GM23338 (cell line): Measurements from ENCODE around the gene LATS1. TPM values are rescaled to one million over a fixed set of nuclear protein-coding genes. Genes with fewer than 3 reads are reported as not detected.

ENCODE experiments used
- ATAC-seq: fragments of 200-7000 bp; cut with Tn5 transposase; 3 replicates; pipeline ENCODE4 v1.9.1; 2020
- DNase-seq: peaks from one replicate; pipeline ENCODE4 v3.0.0-alpha.2; 2015; ENCODE audit warnings: low spot score
- H2AFZ ChIP-seq: fragments of 200-600 bp; sonication (generic); 2 replicates; pipeline ENCODE4 v1.8.0; 2016; ENCODE audit warnings: antibody characterized with exemption, mild to moderate bottlenecking, moderate library complexity
- H3F3A ChIP-seq: fragments of 200-600 bp; sonication (generic); replicated peaks from 2 replicates; pipeline ENCODE4 v1.8.0; 2017; ENCODE audit warnings: antibody characterized with exemption, mixed run types, low read depth
- H3K27ac ChIP-seq: fragments of 200-600 bp; sonication (generic); 2 replicates; pipeline ENCODE4 v1.6.1; 2016; ENCODE audit warnings: low read depth
- H3K27me3 ChIP-seq: fragments of 200-600 bp; sonication (generic); 2 replicates; pipeline ENCODE4 v1.8.0; 2016; ENCODE audit warnings: mild to moderate bottlenecking, mixed run types, moderate library complexity; ENCODE audit not compliant: insufficient read depth
- H3K36me3 ChIP-seq: fragments of 200-600 bp; sonication (generic); 2 replicates; pipeline ENCODE4 v1.8.0; 2016; ENCODE audit warnings: mild to moderate bottlenecking; ENCODE audit not compliant: insufficient read depth
- H3K4me1 ChIP-seq: fragments of 200-600 bp; sonication (generic); 2 replicates; pipeline ENCODE4 v1.8.0; 2016; ENCODE audit warnings: mild to moderate bottlenecking, moderate library complexity; ENCODE audit not compliant: insufficient read depth
- H3K4me2 ChIP-seq: fragments of 200-600 bp; sonication (generic); 2 replicates; pipeline ENCODE4 v1.7.1; 2017; ENCODE audit warnings: mixed run types
- H3K4me3 ChIP-seq: fragments of 200-600 bp; sonication (generic); 2 replicates; pipeline ENCODE4 v1.6.1; 2016; ENCODE audit warnings: mixed run types
- H3K79me2 ChIP-seq: fragments of 200-600 bp; sonication (generic); replicated peaks from 2 replicates; pipeline ENCODE4 v1.8.0; 2017; ENCODE audit warnings: mild to moderate bottlenecking; ENCODE audit not compliant: insufficient read depth
- H3K9me2 ChIP-seq: fragments of 200-600 bp; sonication (generic); 2 replicates; pipeline ENCODE4 v1.8.0; 2017; ENCODE audit not compliant: insufficient read depth
- H4K20me1 ChIP-seq: fragments of 200-600 bp; sonication (generic); replicated peaks from 2 replicates; pipeline ENCODE4 v1.8.0; 2017; ENCODE audit warnings: mild to moderate bottlenecking; ENCODE audit not compliant: insufficient read depth
- H3K27ac Mint-ChIP-seq: 2 replicates; pipeline ENCODE4 v1.8.0; 2020; ENCODE audit warnings: inconsistent platforms, mild to moderate bottlenecking, moderate library complexity, mixed read lengths
- H3K27me3 Mint-ChIP-seq: 3 replicates; pipeline ENCODE4 v1.8.0; 2022; ENCODE audit warnings: low read depth, mild to moderate bottlenecking, moderate library complexity, mixed read lengths, inconsistent platforms; ENCODE audit not compliant: insufficient read depth, poor library complexity
- H3K36me3 Mint-ChIP-seq: 3 replicates; pipeline ENCODE4 v1.8.0; 2021; ENCODE audit warnings: low read depth, mild to moderate bottlenecking, inconsistent platforms, moderate library complexity, mixed read lengths
- H3K4me1 Mint-ChIP-seq: 3 replicates; pipeline ENCODE4 v1.8.0; 2020; ENCODE audit warnings: mild to moderate bottlenecking, inconsistent platforms, mixed read lengths
- H3K4me3 Mint-ChIP-seq: 3 replicates; pipeline ENCODE4 v1.8.0; 2021; ENCODE audit warnings: moderate library complexity, mild to moderate bottlenecking, inconsistent platforms, mixed read lengths
- H3K9me3 Mint-ChIP-seq: 3 replicates; pipeline ENCODE4 v1.8.0; 2020; ENCODE audit warnings: moderate library complexity, mild to moderate bottlenecking, inconsistent platforms, mixed read lengths
- CREB1 ChIP-seq: fragments of 250-450 bp; sonication (Bioruptor Pico); IDR thresholded peaks from 2 replicates; pipeline ENCODE4 v1.5.0; 2020; ENCODE audit warnings: low read depth, mild to moderate bottlenecking, moderate library complexity
- CTCF ChIP-seq, 2 experiments: fragments of 200-600 bp in 1 of 2; sonication (generic) in 1 of 2; conservative IDR thresholded peaks; 2 replicates each; pipeline versions ENCODE4 v1.5.1 to v1.6.1; 2016 to 2017; ENCODE audit warnings: antibody characterized with exemption in 2 of 2, low read depth in 2 of 2, mild to moderate bottlenecking in 2 of 2, moderate library complexity in 1 of 2
- ETS1 ChIP-seq: IDR thresholded peaks from 2 replicates; pipeline ENCODE4 v1.6.1; 2016; ENCODE audit warnings: antibody characterized with exemption
- STAT1 ChIP-seq: IDR thresholded peaks from one replicate; pipeline ENCODE4 v1.6.1; 2016; ENCODE audit warnings: antibody characterized with exemption; ENCODE audit not compliant: unreplicated experiment
- ZNF331 ChIP-seq: fragments of 250-450 bp; sonication (Bioruptor Pico); IDR thresholded peaks from 2 replicates; pipeline ENCODE4 v1.5.0; 2020; ENCODE audit warnings: low read depth, mild to moderate bottlenecking, moderate library complexity
- ZNF462 ChIP-seq: fragments of 250-450 bp; sonication (Bioruptor Pico); IDR thresholded peaks from 2 replicates; pipeline ENCODE4 v1.5.0; 2020; ENCODE audit warnings: mild to moderate bottlenecking, moderate library complexity
- polyA plus RNA-seq: library from polyadenylated mRNA; unstranded; fragments of >200 nt; fragmentation: Nextera tagmentation; extraction: Ambion mirVana; gene quantifications from 2 replicates; pipeline ENCODE4 v1.2.1, GENCODE V29; 2016
- total RNA-seq: library from RNA; depleted of rRNA; stranded (reverse); fragments of >200 nt; shearing (Covaris generic); gene quantifications from 2 replicates; pipeline ENCODE4 v1.2.3, GENCODE V29; 2014

LATS1 gene
- total and polyA plus RNA-seq, 2 experiments from 2014 or later: 7.5 to 18.8 TPM

GRCh38 chr6:149646599-149646998 is 71.3 kb downstream of the LATS1 start (continued):
- TF ChIP-seq ZNF462 (CRISPR knock-in tag) (no peak), ZNF331 (CRISPR knock-in tag) (no peak), CREB1 (CRISPR knock-in tag) (no peak), CTCF (conservative IDR thresholded peaks at IDR 0.05; ENCODE audit: low read depth in 2 of 2) (no peak)

GRCh38 chr6:149642829-149643580 is 74.9 kb downstream of the LATS1 start:
- H3K4me3 ChIP-seq: no peak overlapping the region
- H3K4me1 Mint-ChIP-seq: peaks cover 5% of the 10 kb centered on the region; the same call in 1 of the 3 replicates
- no peak overlapping the region; the same call in 2 of the 3 replicates for H3K4me3 Mint-ChIP-seq
- H3K4me2 ChIP-seq: no peak overlapping the region
- H2AFZ ChIP-seq: no peak overlapping the region
- H3K27ac Mint-ChIP-seq: no peak overlapping the region; the same call in 1 of the 2 replicates
- H3K27me3 ChIP-seq: no peaks in the 10 kb centered on the region
- no peaks in the 10 kb centered on the region for H3K9me3 Mint-ChIP-seq
- H3K36me3 Mint-ChIP-seq: peaks cover 6% of the 10 kb centered on the region; the same call in 2 of the 3 replicates
- no peaks in the 10 kb centered on the region; the same call in none of the 2 replicates for H4K20me1 ChIP-seq
- peaks cover 6% of the 10 kb centered on the region for H3K27me3 Mint-ChIP-seq
- H3K4me1 ChIP-seq: peaks cover 12% of the 10 kb centered on the region; the same call in 1 of the 2 replicates
- H3K36me3 ChIP-seq: no peaks in the 10 kb centered on the region
- peaks cover 7% of the 10 kb centered on the region; the same call in 1 of the 2 replicates for H3F3A ChIP-seq
- H3K27ac ChIP-seq: no peak overlapping the region
- ATAC-seq: no peak
- DNase-seq: no peak
- no peaks in the 10 kb centered on the region for H3K9me2 ChIP-seq
- peaks cover 61% of the 10 kb centered on the region for H3K79me2 ChIP-seq
- TF ChIP-seq ETS1 (no peak), CREB1 (CRISPR knock-in tag) (no peak), STAT1 (no peak)
